Cardiac muscle cell (in vitro differentiated cells and primary cell): ENCODE results near the gene FOXS1. TPM values are rescaled to one million over a fixed set of nuclear protein-coding genes. Genes with fewer than 3 reads are reported as not detected.
A peak's percentile ranks its signal among the peaks of the same experiment; 100 is the strongest.

Source experiments
- DNase-seq, 2 donors: peaks; one replicate each; pipeline versions ENCODE4 v3.0.0 to v3.0.0-alpha.2; 2010 to 2017; ENCODE audit warnings: low read depth in 1 of 2, low spot score in 1 of 2
- H3K27ac ChIP-seq: fragments of 200-600 bp; sonication (generic); 2 replicates; pipeline ENCODE4 v1.5.1; 2016
- H3K27me3 ChIP-seq: fragments of 200-600 bp; sonication (generic); 2 replicates; pipeline ENCODE4 v1.6.0; 2016; ENCODE audit warnings: control low read depth
- H3K36me3 ChIP-seq: fragments of 200-600 bp; sonication (generic); 2 replicates; pipeline ENCODE4 v1.5.1; 2016; ENCODE audit warnings: control low read depth
- H3K4me1 ChIP-seq: fragments of 200-600 bp; sonication (generic); 2 replicates; pipeline ENCODE4 v1.8.1; 2017; ENCODE audit warnings: low read depth, mild to moderate bottlenecking, mixed run types
- H3K4me3 ChIP-seq: fragments of 200-600 bp; sonication (generic); 2 replicates; pipeline ENCODE4 v1.5.1; 2016; ENCODE audit warnings: mild to moderate bottlenecking
- H3K9me3 ChIP-seq: fragments of 200-600 bp; sonication (generic); 2 replicates; pipeline ENCODE4 v1.5.1; 2017; ENCODE audit warnings: low read depth, mild to moderate bottlenecking, control low read depth
- CTCF ChIP-seq: IDR thresholded peaks from 2 replicates; pipeline ENCODE4 v1.5.1; 2012; ENCODE audit warnings: low read depth, mild to moderate bottlenecking, low read length
- polyA plus RNA-seq: library from polyadenylated mRNA; unstranded; fragments of >200 nt; fragmentation: Nextera tagmentation; extraction: Ambion mirVana; gene quantifications from 2 replicates; pipeline ENCODE4 v1.2.1, GENCODE V29; 2016
- total RNA-seq: library from RNA; depleted of rRNA; stranded (reverse); fragments of >200 nt; gene quantifications from 2 replicates; pipeline ENCODE4 v1.2.3, GENCODE V29; 2016

Gene FOXS1
- total and polyA plus RNA-seq, 2 experiments from 2014 or later = 0.23 to 0.83 TPM

DNA sequence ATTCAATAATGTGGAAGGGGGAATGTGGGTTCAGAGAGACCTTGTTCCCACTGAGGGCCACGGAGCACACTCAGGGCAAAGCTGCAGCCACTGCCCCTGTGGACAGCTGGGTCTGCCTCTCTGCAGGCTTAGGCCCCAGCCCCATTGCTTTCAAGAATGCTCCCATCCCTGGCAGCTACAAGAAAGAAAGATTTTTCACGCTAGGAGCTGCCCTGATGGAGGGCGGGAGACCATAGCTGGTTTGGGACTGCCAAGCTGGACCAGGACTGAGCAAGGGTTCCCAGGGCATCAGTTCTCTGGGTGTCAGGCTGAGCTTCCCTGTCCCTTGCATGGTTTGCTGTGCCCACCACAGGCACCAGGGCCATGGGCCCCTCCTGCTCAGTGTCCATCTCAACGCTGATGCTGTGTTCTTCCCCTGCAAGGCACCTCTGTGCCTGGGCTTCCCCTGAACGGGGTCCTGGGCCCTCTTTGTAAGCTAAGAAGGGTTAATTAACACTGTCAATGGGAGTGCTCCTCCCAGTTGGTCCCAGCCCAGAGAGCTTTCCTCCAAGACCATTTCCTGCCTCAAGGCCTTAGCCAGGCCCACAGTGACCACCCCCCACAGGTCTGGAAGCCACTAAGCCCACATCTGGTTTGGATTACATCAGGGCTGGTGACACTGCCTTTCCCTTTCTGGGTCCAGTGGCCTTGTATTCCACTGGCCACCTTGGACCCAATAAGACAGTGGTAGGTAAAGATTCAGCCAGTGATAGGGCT is 8.4 kb downstream of the FOXS1 start:
- H3K4me3 ChIP-seq = no peak overlapping the region
- H3K9me3 ChIP-seq = no peaks in the 10 kb centered on the region
- H3K4me1 ChIP-seq = peaks cover 4% of the 10 kb centered on the region
- H3K36me3 ChIP-seq = no peaks in the 10 kb centered on the region
- DNase-seq = peak in 1 of 2 donors; percentile 29
- H3K27me3 ChIP-seq = no peaks in the 10 kb centered on the region
- no peak for TF ChIP-seq CTCF
- no peak overlapping the region for H3K27ac ChIP-seq

DNA sequence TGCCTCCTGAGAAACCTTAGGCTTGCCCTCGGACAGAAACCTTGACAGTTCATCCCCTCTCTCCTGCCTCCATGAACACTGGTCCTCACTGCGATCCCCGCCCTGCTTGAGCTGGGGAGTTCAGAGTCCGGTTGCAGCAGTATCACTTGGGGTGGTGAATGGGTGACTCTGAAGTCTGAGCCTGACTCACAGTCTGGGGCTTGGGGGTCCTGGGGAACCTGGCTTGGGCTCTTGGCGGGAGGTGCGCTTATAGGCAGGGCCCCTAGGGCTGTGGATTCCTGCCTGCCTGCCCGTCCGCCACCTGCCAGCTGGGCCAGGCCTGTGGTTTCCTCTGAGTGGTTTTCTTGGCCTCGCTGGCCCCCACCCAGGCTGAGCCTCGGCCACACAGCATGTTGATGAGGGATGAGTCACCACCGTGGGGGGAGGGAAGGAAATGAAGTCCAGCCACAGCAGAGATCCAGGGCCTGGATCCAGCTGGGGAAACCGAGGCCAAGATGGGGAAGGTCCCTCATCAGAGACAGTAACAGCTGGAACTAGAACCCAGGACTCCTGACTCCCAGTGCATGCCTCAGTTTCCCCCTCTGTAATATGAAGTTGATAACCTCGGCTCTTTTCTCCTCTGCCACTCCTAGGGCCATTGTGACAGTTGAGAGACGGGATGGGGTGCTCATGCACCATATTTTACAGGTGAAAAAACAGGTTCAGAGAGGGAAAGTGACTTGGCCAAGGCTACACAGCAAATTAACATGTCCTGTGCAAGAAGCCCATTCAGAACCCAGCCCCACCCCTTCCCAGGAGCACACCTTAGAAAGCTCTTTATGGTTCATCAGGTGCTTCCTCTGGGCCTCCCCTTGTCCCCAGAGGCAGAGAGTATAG is 9.2 kb downstream of the FOXS1 start:
- Histone ChIP-seq H3K27me3 (no peaks in the 10 kb centered on the region), H3K4me3 (no peak overlapping the region), H3K9me3 (no peaks in the 10 kb centered on the region), H3K36me3 (no peaks in the 10 kb centered on the region), H3K4me1 (no peaks in the 10 kb centered on the region), H3K27ac (no peak overlapping the region)
- peak in 1 of 2 donors; percentile 94 for DNase-seq
- TF ChIP-seq CTCF = no peak

DNA sequence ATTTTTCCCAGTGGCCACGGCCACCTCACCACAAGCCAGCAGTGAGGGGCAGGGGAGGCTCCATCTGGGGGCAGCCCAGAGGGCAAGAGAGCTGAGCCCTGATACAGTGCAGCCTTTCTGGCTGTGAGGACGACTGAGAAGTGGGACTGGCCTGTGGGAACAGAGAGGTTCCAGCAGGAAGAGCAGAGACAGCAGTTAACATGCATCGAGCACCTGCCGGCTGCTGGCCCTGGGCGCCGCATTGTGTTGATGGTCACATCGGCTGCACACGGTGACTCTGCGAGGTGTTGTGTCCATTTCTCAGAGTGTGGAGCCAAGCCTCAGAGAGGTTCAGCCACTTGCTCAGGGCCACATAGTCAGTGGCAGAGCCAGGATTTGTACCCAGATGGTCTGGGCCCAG is 9.8 kb downstream of the FOXS1 start:
- Histone ChIP-seq H3K27me3 (no peaks in the 10 kb centered on the region), H3K4me3 (no peak overlapping the region), H3K36me3 (no peaks in the 10 kb centered on the region), H3K27ac (no peak overlapping the region), H3K4me1 (no peaks in the 10 kb centered on the region), H3K9me3 (no peaks in the 10 kb centered on the region)
- DNase-seq = no peak
- TF ChIP-seq CTCF = no peak

GRCh38 chr20:31833931-31834521 is 11.4 kb downstream of the FOXS1 start:
- Histone ChIP-seq H3K36me3 (no peaks in the 10 kb centered on the region), H3K4me1 (no peaks in the 10 kb centered on the region), H3K9me3 (no peaks in the 10 kb centered on the region), H3K4me3 (no peak overlapping the region), H3K27ac (no peak overlapping the region), H3K27me3 (no peaks in the 10 kb centered on the region)
- TF ChIP-seq CTCF = no peak
- no peak for DNase-seq

- DNase-seq = peak; percentile 60 to 75
- no peaks in the 10 kb centered on the region for H3K9me3 ChIP-seq
- H3K4me1 ChIP-seq = no peaks in the 10 kb centered on the region
- H3K4me3 ChIP-seq = no peak overlapping the region
- no peaks in the 10 kb centered on the region for H3K27me3 ChIP-seq
- H3K36me3 ChIP-seq = no peaks in the 10 kb centered on the region
- peak; percentile 94 for TF ChIP-seq CTCF
- no peak overlapping the region for H3K27ac ChIP-seq
Measured at GRCh38 chr20:31833130-31833930, 12.1 kb downstream of the FOXS1 start.
